Erythroblast (primary cell): ENCODE results near the gene RRAGA.

Source experiments
- GATA1 ChIP-seq: IDR thresholded peaks from 2 replicates; pipeline ENCODE4 v1.6.1; 2011; ENCODE audit warnings: low read depth, mild to moderate bottlenecking, control low read depth, low read length, moderate library complexity
- POLR2A ChIP-seq: IDR thresholded peaks from 2 replicates; pipeline ENCODE4 v1.6.1; 2011; ENCODE audit warnings: mild to moderate bottlenecking, low read length

DNA sequence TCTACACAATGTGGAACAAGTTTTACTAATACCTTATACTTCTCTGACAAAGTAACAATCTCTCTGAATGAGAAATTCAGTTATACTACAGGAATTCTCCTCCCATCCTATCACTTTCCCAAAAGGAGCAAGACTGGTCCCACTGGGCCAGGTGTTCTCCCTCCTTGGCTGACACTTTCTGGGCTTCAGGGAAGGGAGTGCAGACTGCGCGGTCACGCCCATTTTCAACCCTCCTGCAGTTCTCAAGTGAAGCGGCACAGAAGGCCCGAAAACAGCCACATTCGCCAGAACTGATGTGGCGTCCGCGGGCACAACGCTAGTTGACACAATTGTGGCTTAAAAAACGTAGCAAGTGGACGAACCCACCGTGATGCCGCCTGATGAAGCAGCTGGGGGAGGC is 16.8 kb upstream of the RRAGA start:
- TF ChIP-seq POLR2A (no peak), GATA1 (no peak)
